HCT116 (cell line): ENCODE results near the gene MYL4. TPM values are rescaled to one million over a fixed set of nuclear protein-coding genes. Genes with fewer than 3 reads are reported as not detected.

ENCODE experiments used
- ATAC-seq: fragments of 200-7000 bp; cut with Tn5 transposase; 2 replicates; pipeline ENCODE4 v1.9.1; 2020; ENCODE audit warnings: mild to moderate bottlenecking, moderate library complexity
- BruUV-seq: library from RNA; stranded (reverse); fragments of 400-500 nt; replicated peaks from 2 replicates; lab custom pipeline; 2021; lab: Mats Ljungman, UMichigan
- CTCF ChIA-PET: fragments of 300-600 bp; sonication (Branson Sonifier 250); formaldehyde crosslinking; loops from one replicate; lab custom pipeline; 2021; ENCODE audit warnings: antibody characterized with exemption; lab: Charles Lee
- POLR2A ChIA-PET: fragments of 300-600, 350-600 bp; sonication (Branson Sonifier 250); formaldehyde crosslinking; loops from one replicate; lab custom pipeline; 2021; ENCODE audit warnings: antibody characterized with exemption; lab: Charles Lee
- RAD21 ChIA-PET, 2 experiments: fragments of 300-600 bp; sonication (Branson Sonifier 250); formaldehyde crosslinking; loops; one replicate each; lab custom pipeline; 2023; ENCODE audit warnings: low total read pairs in 2 of 2; ENCODE audit not compliant: uncharacterized antibody in 2 of 2, unreplicated experiment in 2 of 2, low non-redundant PET in 1 of 2; lab: Charles Lee
- DNase-seq: peaks from one replicate; pipeline ENCODE4 v3.0.0-alpha.2; 2010; ENCODE audit warnings: low read depth, low spot score
- H2AFZ ChIP-seq: fragments of 200-600 bp; shearing (Covaris generic), sonication (generic); 2 replicates; pipeline ENCODE4 v1.6.1; 2017; ENCODE audit warnings: low read depth, mixed run types, mixed read lengths, antibody characterized with exemption, low read length; ENCODE audit not compliant: poor library complexity, severe bottlenecking
- H3K27ac ChIP-seq: 2 replicates; pipeline ENCODE4 v1.5.1; 2012; ENCODE audit warnings: low read depth, low read length
- H3K27me3 ChIP-seq: fragments of 200-600 bp; sonication (generic); 2 replicates; pipeline ENCODE4 v1.6.1; 2016; ENCODE audit warnings: mixed run types, low read length, mixed read lengths; ENCODE audit not compliant: insufficient read depth
- H3K36me3 ChIP-seq, 2 experiments: fragments of 200-500 bp in 1 of 2; fragments of 200-600 bp in 1 of 2; sonication (Bioruptor generic) in 1 of 2; sonication (generic) in 1 of 2; 2 replicates each; pipeline versions ENCODE4 v1.5.1 to v1.6.1; 2014 to 2016; ENCODE audit warnings: low read length in 2 of 2, inconsistent platforms in 1 of 2, mixed read lengths in 1 of 2, mixed run types in 1 of 2; ENCODE audit not compliant: insufficient read depth in 2 of 2, control insufficient read depth in 1 of 2
- H3K4me1 ChIP-seq, 2 experiments: fragments of 200-600 bp in 1 of 2; sonication (generic) in 1 of 2; 2 replicates each; pipeline versions ENCODE4 v1.5.1 to v1.6.1; 2012 to 2017; ENCODE audit warnings: low read length in 2 of 2, inconsistent platforms in 1 of 2, mild to moderate bottlenecking in 1 of 2, mixed read lengths in 1 of 2, mixed run types in 1 of 2, moderate library complexity in 1 of 2; ENCODE audit not compliant: insufficient read depth in 2 of 2, control insufficient read depth in 1 of 2
- H3K4me2 ChIP-seq: fragments of 200-600 bp; sonication (generic); 2 replicates; pipeline ENCODE4 v1.6.1; 2017; ENCODE audit warnings: mixed run types, low read length, mixed read lengths
- H3K4me3 ChIP-seq, 2 experiments: fragments of 200-600 bp in 1 of 2; sonication (generic) in 1 of 2; replicated peaks in 1 of 2; 2 replicates each; pipeline ENCODE4 v1.5.1; 2011 to 2016; ENCODE audit warnings: low read length in 2 of 2, control low read depth in 1 of 2, low read depth in 1 of 2, mild to moderate bottlenecking in 1 of 2, mixed read lengths in 1 of 2, mixed run types in 1 of 2
- H3K79me2 ChIP-seq: fragments of 200-600 bp; sonication (generic); 2 replicates; pipeline ENCODE4 v1.6.1; 2017; ENCODE audit warnings: mild to moderate bottlenecking, mixed run types, low read length, moderate library complexity, mixed read lengths; ENCODE audit not compliant: insufficient read depth
- H3K9ac ChIP-seq: fragments of 200-600 bp; sonication (generic); 2 replicates; pipeline ENCODE4 v1.6.1; 2016; ENCODE audit warnings: low read length, mixed read lengths
- H3K9me2 ChIP-seq: fragments of 200-600 bp; sonication (generic), shearing (Covaris generic); 2 replicates; pipeline ENCODE4 v1.6.1; 2017; ENCODE audit warnings: mixed run types, mild to moderate bottlenecking, moderate library complexity; ENCODE audit not compliant: insufficient read depth
- H3K9me3 ChIP-seq, 2 experiments: fragments of 200-500 bp in 1 of 2; fragments of 200-600 bp in 1 of 2; sonication (Bioruptor generic) in 1 of 2; sonication (generic) in 1 of 2; 2 replicates each; pipeline ENCODE4 v1.6.1; 2014 to 2017; ENCODE audit warnings: low read length in 2 of 2, mixed read lengths in 2 of 2, inconsistent platforms in 1 of 2, low read depth in 1 of 2, mild to moderate bottlenecking in 1 of 2, mixed run types in 1 of 2, moderate library complexity in 1 of 2; ENCODE audit not compliant: control insufficient read depth in 1 of 2, insufficient read depth in 1 of 2
- H4K20me1 ChIP-seq: fragments of 200-600 bp; sonication (generic), shearing (Covaris generic); 2 replicates; pipeline ENCODE4 v1.6.1; 2017; ENCODE audit warnings: mixed run types, mild to moderate bottlenecking, moderate library complexity; ENCODE audit not compliant: insufficient read depth
- ATF3 ChIP-seq: IDR thresholded peaks from 2 replicates; pipeline ENCODE4 v1.6.1; 2012
- CTCF ChIP-seq, 3 experiments: fragments of 200-600 bp in 1 of 3; sonication (generic) in 1 of 3; IDR thresholded peaks in 2 of 3; conservative IDR thresholded peaks in 1 of 3; 2 replicates each; pipeline ENCODE4 v1.5.1; 2012 to 2017; ENCODE audit warnings: low read depth in 2 of 3, low read length in 2 of 3, antibody characterized with exemption in 1 of 3, borderline replicate concordance in 1 of 3, control low read depth in 1 of 3, mild to moderate bottlenecking in 1 of 3, mixed read lengths in 1 of 3, mixed run types in 1 of 3, moderate library complexity in 1 of 3; ENCODE audit not compliant: insufficient read depth in 1 of 3
- ELF1 ChIP-seq: IDR thresholded peaks from 2 replicates; pipeline ENCODE4 v1.6.1; 2012; ENCODE audit warnings: low read depth, borderline replicate concordance
- EZH2phosphoT487 ChIP-seq: fragments of 200-600 bp; IDR thresholded peaks from 2 replicates; pipeline ENCODE4 v1.6.1; 2018; ENCODE audit warnings: antibody characterized with exemption, borderline replicate concordance
- FOSL1 ChIP-seq: IDR thresholded peaks from 2 replicates; pipeline ENCODE4 v1.6.1; 2012; ENCODE audit warnings: low read depth
- JUND ChIP-seq: IDR thresholded peaks from 2 replicates; pipeline ENCODE4 v1.6.1; 2012
- POLR2A ChIP-seq: IDR thresholded peaks from 2 replicates; pipeline ENCODE4 v1.7.0; 2011; ENCODE audit warnings: borderline replicate concordance; ENCODE audit not compliant: insufficient read depth, insufficient read length; ENCODE audit errors: extremely low read depth
- POLR2AphosphoS5 ChIP-seq: IDR thresholded peaks from 2 replicates; pipeline ENCODE4 v1.6.1; 2011; ENCODE audit warnings: mild to moderate bottlenecking, low read depth, low read length, moderate library complexity
- SP1 ChIP-seq: IDR thresholded peaks from 2 replicates; pipeline ENCODE4 v1.6.1; 2012; ENCODE audit warnings: low read depth
- SRF ChIP-seq: IDR thresholded peaks from 2 replicates; pipeline ENCODE4 v1.6.1; 2012; ENCODE audit warnings: low read depth
- TCF7L2 ChIP-seq: IDR thresholded peaks from 2 replicates; pipeline ENCODE4 v1.7.0; 2011; ENCODE audit warnings: borderline replicate concordance, inconsistent platforms; ENCODE audit not compliant: insufficient read depth, insufficient read length; ENCODE audit errors: extremely low read depth
- ZBTB33 ChIP-seq: IDR thresholded peaks from 2 replicates; pipeline ENCODE4 v1.6.1; 2011; ENCODE audit warnings: mild to moderate bottlenecking, low read length, moderate library complexity; ENCODE audit not compliant: insufficient replicate concordance; ENCODE audit errors: extremely low read depth
- ZNF274 ChIP-seq: fragments of 200-500 bp; sonication (Bioruptor generic); IDR thresholded peaks from 2 replicates; pipeline ENCODE4 v1.6.1; 2014; ENCODE audit warnings: mild to moderate bottlenecking, low read depth, low read length, inconsistent platforms
- intact Hi-C: fragments of 100-400 bp; cut with micrococcal nuclease; formaldehyde crosslinking; loops from 2 replicates; pipeline ENCODE4 v1.10.0; 2022
- total RNA-seq: library from RNA; stranded (reverse); gene quantifications from one replicate; pipeline ENCODE4 v1.2.1, GENCODE V29; 2021; ENCODE audit not compliant: unreplicated experiment

MYL4 gene
- total RNA-seq, 1 experiment from 2014 or later, result 0.32 TPM

- intact Hi-C loops, result no loop called here
- ChIA-PET CTCF (no interaction called here), RAD21 (no interaction called here), POLR2A (no interaction called here)
- Histone ChIP-seq H3K9me3 (no peaks in the 10 kb centered on the region), H3K9me2 (no peaks in the 10 kb centered on the region), H3K9ac (no peak overlapping the region), H3K27me3 (no peaks in the 10 kb centered on the region), H3K36me3 (no peaks in the 10 kb centered on the region), H3K79me2 (no peaks in the 10 kb centered on the region), H4K20me1 (no peaks in the 10 kb centered on the region), H3K4me1 (peaks cover 8 to 16% of the 10 kb centered on the region in 2 experiments), H3K4me2 (no peak overlapping the region), H2AFZ (no peak overlapping the region), H3K4me3 (no peak overlapping the region), H3K27ac (no peak overlapping the region)
- ATAC-seq (no peak), DNase-seq (no peak)
- no peak for TF ChIP-seq TCF7L2
- no TSS peak for BruUV-seq
Observed at GRCh38 chr17:47238321-47239010, 29.3 kb downstream of the MYL4 start.

GRCh38 chr17:47239619-47239966, 30.4 kb downstream of the MYL4 start:
- Histone ChIP-seq H3K9me3 (no peaks in the 10 kb centered on the region), H3K4me2 (peak overlapping the region; percentile 32; the same call in 1 of the 2 replicates), H3K4me1 (peaks cover 8 to 16% of the 10 kb centered on the region in 2 experiments), H3K36me3 (no peaks in the 10 kb centered on the region), H2AFZ (no peak overlapping the region), H3K9me2 (no peaks in the 10 kb centered on the region), H3K9ac (no peak overlapping the region), H4K20me1 (no peaks in the 10 kb centered on the region), H3K27ac (peak overlapping the region; percentile 1; the same call in 1 of the 2 replicates), H3K27me3 (no peaks in the 10 kb centered on the region), H3K4me3 (no peak overlapping the region), H3K79me2 (no peaks in the 10 kb centered on the region)
- ChIA-PET CTCF (interaction anchor here (1.6 kb wide), 1 partner anchor 76 kb away, joined by 5 read pairs; no protein-coding TSS in a partner anchor), RAD21 (no interaction called here), POLR2A (interaction anchor here (0.7 to 1.4 kb wide), 2 partner anchors 10 to 14 kb away, joined by 3 read pairs; partner anchors contain the start of gene ITGB3)
- intact Hi-C loops, result no loop called here
- ATAC-seq (no peak), DNase-seq (no peak)
- no peak for TF ChIP-seq SP1
- TF ChIP-seq FOSL1, result no peak
- TF ChIP-seq TCF7L2, result no peak
- no peak for TF ChIP-seq JUND
- TF ChIP-seq EZH2phosphoT487, result no peak
- TF ChIP-seq CTCF (IDR thresholded peaks at IDR 0.05 in 2 of 3, conservative IDR thresholded peaks at IDR 0.05 in 1 of 3; ENCODE audit: borderline replicate concordance in 1 of 3, insufficient read depth in 1 of 3, low read depth in 2 of 3, low read length in 2 of 3), result no peak
- TF ChIP-seq ZBTB33, result no peak
- no peak for TF ChIP-seq POLR2A
- TF ChIP-seq POLR2AphosphoS5, result no peak
- TF ChIP-seq ELF1, result no peak
- no peak for TF ChIP-seq ATF3
- no peak for TF ChIP-seq SRF
- no peak for TF ChIP-seq ZNF274
- BruUV-seq, result no TSS peak
